K562 (cell line): Measurements from ENCODE around the gene DOCK3. TPM values are rescaled to one million over a fixed set of nuclear protein-coding genes. Genes with fewer than 3 reads are reported as not detected.

Source experiments
- EGR1 ChIP-seq: fragments of 450-650 bp; conservative IDR thresholded peaks from 2 replicates; pipeline ENCODE4 v1.6.1; 2017; ENCODE audit warnings: mild to moderate bottlenecking
- MTA2 ChIP-seq: fragments of 450-650 bp; IDR thresholded peaks from 2 replicates; pipeline ENCODE4 v1.6.1; 2016; ENCODE audit warnings: low read depth
- RB1 ChIP-seq: fragments of 450-650 bp; IDR thresholded peaks from 2 replicates; pipeline ENCODE4 v1.6.1; 2017; ENCODE audit warnings: low read depth, mild to moderate bottlenecking
- ZNF146 ChIP-seq: IDR thresholded peaks from one replicate; pipeline ENCODE4 v1.6.1; 2018; ENCODE audit warnings: missing compliant biosample characterization; ENCODE audit not compliant: unreplicated experiment
- ZNF76 ChIP-seq: fragments of 250-450 bp; sonication (Bioruptor Pico); IDR thresholded peaks from 2 replicates; pipeline ENCODE4 v1.4.0; 2020; ENCODE audit warnings: mild to moderate bottlenecking, moderate library complexity, borderline replicate concordance
- ZNF780A ChIP-seq: fragments of 250-450 bp; sonication (Bioruptor Pico); IDR thresholded peaks from 2 replicates; pipeline ENCODE4 v1.5.0; 2021; ENCODE audit warnings: mild to moderate bottlenecking
- polyA plus RNA-seq, 8 experiments: library from polyadenylated mRNA; depleted of rRNA in 4 of 8; stranded (reverse) in 5 of 8; unstranded in 3 of 8; fragments of >200 nt; fragmentation: Nextera tagmentation in 2 of 8; fragmentation: Illumina TruSeq in 1 of 8; extraction: Ambion mirVana in 2 of 8; extraction: Trizol in 1 of 8; gene quantifications; 2 replicates each; pipeline versions ENCODE4 v1.2.1 to v1.2.3, GENCODE V29; 2011 to 2014; ENCODE audit warnings: inconsistent platforms in 1 of 8, missing spikeins in 1 of 8
- total RNA-seq, 7 experiments: library from RNA; depleted of rRNA in 6 of 7; stranded (reverse); fragments of >200 nt in 6 of 7; fragmentation: Illumina TruSeq in 2 of 7; extraction: Trizol in 2 of 7; gene quantifications; 2 replicates each; pipeline versions ENCODE4 v1.2.1 to v1.2.3, GENCODE V29; 2011 to 2021; ENCODE audit warnings: low replicate concordance in 1 of 7
- TF ChIP-seq, protein P1 (sequence below): fragments of 250-450 bp; sonication (Bioruptor Pico); IDR thresholded peaks from 2 replicates; pipeline ENCODE4 v1.5.0; 2021
- TF ChIP-seq, protein P2 (sequence below): fragments of 250-450 bp; sonication (Bioruptor Pico); IDR thresholded peaks from 2 replicates; pipeline ENCODE4 v1.4.0; 2020; ENCODE audit warnings: mild to moderate bottlenecking, moderate library complexity
- TF ChIP-seq, protein P3 (sequence below), 3 experiments: IDR thresholded peaks in 2 of 3; conservative IDR thresholded peaks in 1 of 3; 2 replicates each; pipeline ENCODE4 v1.5.1; 2011 to 2012; ENCODE audit warnings: low read length in 3 of 3, mild to moderate bottlenecking in 3 of 3, control low read depth in 2 of 3, improper control_type of control experiment in 1 of 3, inconsistent platforms in 1 of 3, low read depth in 1 of 3, mixed read lengths in 1 of 3, moderate library complexity in 1 of 3; ENCODE audit not compliant: insufficient read depth in 2 of 3
- TF ChIP-seq, protein P4 (sequence below): IDR thresholded peaks from 2 replicates; pipeline ENCODE4 v1.6.1; 2011; ENCODE audit warnings: borderline replicate concordance, low read depth, mild to moderate bottlenecking, moderate library complexity, low read length; ENCODE audit not compliant: insufficient read depth, poor library complexity, severe bottlenecking
- TF ChIP-seq, protein P5 (sequence below): sonication (generic); formaldehyde crosslinking; IDR thresholded peaks from 2 replicates; pipeline ENCODE4 v1.8.0; 2022; ENCODE audit warnings: mild to moderate bottlenecking, missing genetic modification reagents
- TF ChIP-seq, protein P6 (sequence below): fragments of 200-800 bp; sonication (Bioruptor generic); IDR thresholded peaks from 2 replicates; pipeline ENCODE4 v1.6.1; 2017; ENCODE audit warnings: missing genetic modification characterization, missing compliant biosample characterization
- TF ChIP-seq, protein P7 (sequence below): sonication (generic); formaldehyde crosslinking; IDR thresholded peaks from 2 replicates; pipeline ENCODE4 v1.8.0; 2022; ENCODE audit warnings: missing genetic modification reagents, mild to moderate bottlenecking, borderline replicate concordance

Gene DOCK3
- total and polyA plus RNA-seq, 9 of the 15 experiments (the other 6 are each of a cell fraction or from before 2014, with no cell fraction given): under 0.01 to 0.03 (median 0.01) TPM; not detected in 4

DNA sequence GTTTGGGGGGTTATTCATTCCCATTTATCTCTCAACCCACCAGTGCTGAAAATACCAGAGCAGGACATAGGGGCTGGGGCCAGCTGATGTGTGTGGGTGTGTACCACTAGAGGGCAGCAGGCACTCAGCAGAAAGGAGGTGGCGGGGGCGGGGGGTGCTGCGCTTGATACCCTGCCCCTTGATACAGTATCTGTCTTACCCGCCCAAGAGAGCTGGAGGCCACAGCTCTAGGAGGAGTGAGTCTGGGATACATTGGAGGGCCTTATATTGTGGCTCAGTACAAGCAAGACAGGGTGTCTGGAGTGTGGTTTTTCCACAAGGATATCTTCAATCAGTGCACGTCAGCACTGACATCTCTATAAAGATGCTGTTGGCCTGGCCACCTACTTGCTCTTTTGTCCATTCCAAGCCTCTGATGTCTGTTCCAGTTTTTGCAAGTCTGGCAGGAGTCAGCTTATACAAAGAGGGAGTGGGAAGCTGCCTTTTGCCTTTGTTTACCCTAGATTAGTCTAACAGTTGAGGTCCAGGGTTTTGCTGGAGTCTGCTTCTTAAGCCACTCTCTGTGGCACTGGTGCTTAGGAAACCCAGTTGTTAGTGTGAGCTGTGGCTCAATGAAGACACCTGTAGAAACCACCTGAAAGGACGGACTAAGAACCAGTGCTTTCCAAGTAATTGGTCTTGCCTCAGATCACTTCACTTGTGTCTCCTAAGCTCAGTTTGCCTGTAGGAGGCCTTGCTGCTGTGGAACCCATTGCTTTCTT, 714.9 kb downstream of the DOCK3 start (continued):
- TF ChIP-seq, protein P1, sequence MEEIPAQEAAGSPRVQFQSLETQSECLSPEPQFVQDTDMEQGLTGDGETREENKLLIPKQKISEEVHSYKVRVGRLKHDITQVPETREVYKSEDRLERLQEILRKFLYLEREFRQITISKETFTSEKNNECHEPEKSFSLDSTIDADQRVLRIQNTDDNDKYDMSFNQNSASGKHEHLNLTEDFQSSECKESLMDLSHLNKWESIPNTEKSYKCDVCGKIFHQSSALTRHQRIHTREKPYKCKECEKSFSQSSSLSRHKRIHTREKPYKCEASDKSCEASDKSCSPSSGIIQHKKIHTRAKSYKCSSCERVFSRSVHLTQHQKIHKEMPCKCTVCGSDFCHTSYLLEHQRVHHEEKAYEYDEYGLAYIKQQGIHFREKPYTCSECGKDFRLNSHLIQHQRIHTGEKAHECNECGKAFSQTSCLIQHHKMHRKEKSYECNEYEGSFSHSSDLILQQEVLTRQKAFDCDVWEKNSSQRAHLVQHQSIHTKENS: no peak
- TF ChIP-seq, protein P2, sequence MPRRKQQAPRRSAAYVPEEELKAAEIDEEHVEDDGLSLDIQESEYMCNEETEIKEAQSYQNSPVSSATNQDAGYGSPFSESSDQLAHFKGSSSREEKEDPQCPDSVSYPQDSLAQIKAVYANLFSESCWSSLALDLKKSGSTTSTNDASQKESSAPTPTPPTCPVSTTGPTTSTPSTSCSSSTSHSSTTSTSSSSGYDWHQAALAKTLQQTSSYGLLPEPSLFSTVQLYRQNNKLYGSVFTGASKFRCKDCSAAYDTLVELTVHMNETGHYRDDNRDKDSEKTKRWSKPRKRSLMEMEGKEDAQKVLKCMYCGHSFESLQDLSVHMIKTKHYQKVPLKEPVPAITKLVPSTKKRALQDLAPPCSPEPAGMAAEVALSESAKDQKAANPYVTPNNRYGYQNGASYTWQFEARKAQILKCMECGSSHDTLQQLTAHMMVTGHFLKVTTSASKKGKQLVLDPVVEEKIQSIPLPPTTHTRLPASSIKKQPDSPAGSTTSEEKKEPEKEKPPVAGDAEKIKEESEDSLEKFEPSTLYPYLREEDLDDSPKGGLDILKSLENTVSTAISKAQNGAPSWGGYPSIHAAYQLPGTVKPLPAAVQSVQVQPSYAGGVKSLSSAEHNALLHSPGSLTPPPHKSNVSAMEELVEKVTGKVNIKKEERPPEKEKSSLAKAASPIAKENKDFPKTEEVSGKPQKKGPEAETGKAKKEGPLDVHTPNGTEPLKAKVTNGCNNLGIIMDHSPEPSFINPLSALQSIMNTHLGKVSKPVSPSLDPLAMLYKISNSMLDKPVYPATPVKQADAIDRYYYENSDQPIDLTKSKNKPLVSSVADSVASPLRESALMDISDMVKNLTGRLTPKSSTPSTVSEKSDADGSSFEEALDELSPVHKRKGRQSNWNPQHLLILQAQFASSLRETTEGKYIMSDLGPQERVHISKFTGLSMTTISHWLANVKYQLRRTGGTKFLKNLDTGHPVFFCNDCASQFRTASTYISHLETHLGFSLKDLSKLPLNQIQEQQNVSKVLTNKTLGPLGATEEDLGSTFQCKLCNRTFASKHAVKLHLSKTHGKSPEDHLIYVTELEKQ (CRISPR knock-in tag): no peak
- peak; percentile 93 for TF ChIP-seq EGR1
- TF ChIP-seq ZNF146 (CRISPR knock-in tag): no peak
- no peak for TF ChIP-seq ZNF780A (CRISPR knock-in tag)
- TF ChIP-seq ZNF76 (CRISPR knock-in tag): no peak
- TF ChIP-seq MTA2: no peak
- TF ChIP-seq, protein P3, sequence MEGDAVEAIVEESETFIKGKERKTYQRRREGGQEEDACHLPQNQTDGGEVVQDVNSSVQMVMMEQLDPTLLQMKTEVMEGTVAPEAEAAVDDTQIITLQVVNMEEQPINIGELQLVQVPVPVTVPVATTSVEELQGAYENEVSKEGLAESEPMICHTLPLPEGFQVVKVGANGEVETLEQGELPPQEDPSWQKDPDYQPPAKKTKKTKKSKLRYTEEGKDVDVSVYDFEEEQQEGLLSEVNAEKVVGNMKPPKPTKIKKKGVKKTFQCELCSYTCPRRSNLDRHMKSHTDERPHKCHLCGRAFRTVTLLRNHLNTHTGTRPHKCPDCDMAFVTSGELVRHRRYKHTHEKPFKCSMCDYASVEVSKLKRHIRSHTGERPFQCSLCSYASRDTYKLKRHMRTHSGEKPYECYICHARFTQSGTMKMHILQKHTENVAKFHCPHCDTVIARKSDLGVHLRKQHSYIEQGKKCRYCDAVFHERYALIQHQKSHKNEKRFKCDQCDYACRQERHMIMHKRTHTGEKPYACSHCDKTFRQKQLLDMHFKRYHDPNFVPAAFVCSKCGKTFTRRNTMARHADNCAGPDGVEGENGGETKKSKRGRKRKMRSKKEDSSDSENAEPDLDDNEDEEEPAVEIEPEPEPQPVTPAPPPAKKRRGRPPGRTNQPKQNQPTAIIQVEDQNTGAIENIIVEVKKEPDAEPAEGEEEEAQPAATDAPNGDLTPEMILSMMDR (IDR thresholded peaks at IDR 0.05 in 2 of 3, conservative IDR thresholded peaks at IDR 0.05 in 1 of 3; ENCODE audit: insufficient read depth in 2 of 3, low read depth in 1 of 3, low read length in 3 of 3): peak; percentile 69 to 80 (median 79)
- TF ChIP-seq, protein P4, sequence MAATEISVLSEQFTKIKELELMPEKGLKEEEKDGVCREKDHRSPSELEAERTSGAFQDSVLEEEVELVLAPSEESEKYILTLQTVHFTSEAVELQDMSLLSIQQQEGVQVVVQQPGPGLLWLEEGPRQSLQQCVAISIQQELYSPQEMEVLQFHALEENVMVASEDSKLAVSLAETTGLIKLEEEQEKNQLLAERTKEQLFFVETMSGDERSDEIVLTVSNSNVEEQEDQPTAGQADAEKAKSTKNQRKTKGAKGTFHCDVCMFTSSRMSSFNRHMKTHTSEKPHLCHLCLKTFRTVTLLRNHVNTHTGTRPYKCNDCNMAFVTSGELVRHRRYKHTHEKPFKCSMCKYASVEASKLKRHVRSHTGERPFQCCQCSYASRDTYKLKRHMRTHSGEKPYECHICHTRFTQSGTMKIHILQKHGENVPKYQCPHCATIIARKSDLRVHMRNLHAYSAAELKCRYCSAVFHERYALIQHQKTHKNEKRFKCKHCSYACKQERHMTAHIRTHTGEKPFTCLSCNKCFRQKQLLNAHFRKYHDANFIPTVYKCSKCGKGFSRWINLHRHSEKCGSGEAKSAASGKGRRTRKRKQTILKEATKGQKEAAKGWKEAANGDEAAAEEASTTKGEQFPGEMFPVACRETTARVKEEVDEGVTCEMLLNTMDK: peak; percentile 29
- TF ChIP-seq, protein P5, sequence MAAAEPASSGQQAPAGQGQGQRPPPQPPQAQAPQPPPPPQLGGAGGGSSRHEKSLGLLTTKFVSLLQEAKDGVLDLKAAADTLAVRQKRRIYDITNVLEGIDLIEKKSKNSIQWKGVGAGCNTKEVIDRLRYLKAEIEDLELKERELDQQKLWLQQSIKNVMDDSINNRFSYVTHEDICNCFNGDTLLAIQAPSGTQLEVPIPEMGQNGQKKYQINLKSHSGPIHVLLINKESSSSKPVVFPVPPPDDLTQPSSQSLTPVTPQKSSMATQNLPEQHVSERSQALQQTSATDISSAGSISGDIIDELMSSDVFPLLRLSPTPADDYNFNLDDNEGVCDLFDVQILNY (CRISPR knock-in tag): no peak
- TF ChIP-seq RB1: peak; percentile 33; the same call in 1 of the 2 replicates
- TF ChIP-seq, protein P6, sequence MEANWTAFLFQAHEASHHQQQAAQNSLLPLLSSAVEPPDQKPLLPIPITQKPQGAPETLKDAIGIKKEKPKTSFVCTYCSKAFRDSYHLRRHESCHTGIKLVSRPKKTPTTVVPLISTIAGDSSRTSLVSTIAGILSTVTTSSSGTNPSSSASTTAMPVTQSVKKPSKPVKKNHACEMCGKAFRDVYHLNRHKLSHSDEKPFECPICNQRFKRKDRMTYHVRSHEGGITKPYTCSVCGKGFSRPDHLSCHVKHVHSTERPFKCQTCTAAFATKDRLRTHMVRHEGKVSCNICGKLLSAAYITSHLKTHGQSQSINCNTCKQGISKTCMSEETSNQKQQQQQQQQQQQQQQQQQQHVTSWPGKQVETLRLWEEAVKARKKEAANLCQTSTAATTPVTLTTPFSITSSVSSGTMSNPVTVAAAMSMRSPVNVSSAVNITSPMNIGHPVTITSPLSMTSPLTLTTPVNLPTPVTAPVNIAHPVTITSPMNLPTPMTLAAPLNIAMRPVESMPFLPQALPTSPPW: peak; percentile 71
- TF ChIP-seq, protein P7, sequence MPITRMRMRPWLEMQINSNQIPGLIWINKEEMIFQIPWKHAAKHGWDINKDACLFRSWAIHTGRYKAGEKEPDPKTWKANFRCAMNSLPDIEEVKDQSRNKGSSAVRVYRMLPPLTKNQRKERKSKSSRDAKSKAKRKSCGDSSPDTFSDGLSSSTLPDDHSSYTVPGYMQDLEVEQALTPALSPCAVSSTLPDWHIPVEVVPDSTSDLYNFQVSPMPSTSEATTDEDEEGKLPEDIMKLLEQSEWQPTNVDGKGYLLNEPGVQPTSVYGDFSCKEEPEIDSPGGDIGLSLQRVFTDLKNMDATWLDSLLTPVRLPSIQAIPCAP: no peak
